Subcutaneous adipose tissue (tissue), 4 donors: ENCODE data around the gene WWOX. TPM values are rescaled to one million over a fixed set of nuclear protein-coding genes. Genes with fewer than 3 reads are reported as not detected.

Source experiments
- CTCF ChIP-seq: fragments of 450-650 bp; IDR thresholded peaks from one replicate; pipeline ENCODE4 v1.5.1; 2016; ENCODE audit warnings: low read depth, mild to moderate bottlenecking, control low read depth, antibody characterized with exemption, moderate library complexity
- total RNA-seq, 4 donors: library from RNA; depleted of rRNA; stranded (reverse); fragments of >200 nt; gene quantifications; one replicate each; pipeline ENCODE4 v1.1.0, GENCODE V29; 2016

WWOX gene
- total RNA-seq, 4 donors from 2014 or later, result 31.4 to 67.8 (median 46.0) TPM

DNA sequence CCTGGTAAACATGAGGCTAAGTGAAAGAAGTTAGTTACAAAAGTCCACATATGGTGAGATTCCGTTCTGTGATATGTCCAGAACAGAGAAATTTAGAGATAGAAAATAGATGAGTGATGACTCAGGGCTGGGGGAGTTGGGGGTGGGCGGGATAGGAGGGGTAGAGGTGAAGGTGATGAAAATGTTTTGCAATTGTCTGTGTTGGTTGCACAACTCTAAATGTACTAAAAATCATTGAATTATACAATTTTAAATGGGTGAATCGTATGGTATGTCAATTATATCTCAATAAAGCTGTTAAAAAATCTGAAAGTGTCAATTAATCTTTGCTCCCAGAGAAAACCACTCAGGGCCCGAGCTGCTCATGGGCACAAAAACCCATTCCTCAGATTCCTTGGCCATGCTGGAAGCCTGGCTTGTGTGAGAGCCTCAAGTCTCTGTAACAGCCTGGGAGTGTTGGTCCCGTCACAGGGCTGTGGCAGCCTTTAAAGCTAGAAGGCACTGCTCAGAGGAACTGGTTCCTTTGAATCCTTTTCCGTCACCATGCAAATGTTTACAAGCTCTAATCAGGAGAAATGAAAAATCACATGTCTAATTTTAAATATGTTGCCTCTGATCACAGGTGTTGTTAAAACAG lies 225.3 kb downstream of the WWOX start:
- TF ChIP-seq CTCF, result no peak

GRCh38 chr16:78325468-78326352 lies 226.3 kb downstream of the WWOX start:
- no peak for TF ChIP-seq CTCF

DNA sequence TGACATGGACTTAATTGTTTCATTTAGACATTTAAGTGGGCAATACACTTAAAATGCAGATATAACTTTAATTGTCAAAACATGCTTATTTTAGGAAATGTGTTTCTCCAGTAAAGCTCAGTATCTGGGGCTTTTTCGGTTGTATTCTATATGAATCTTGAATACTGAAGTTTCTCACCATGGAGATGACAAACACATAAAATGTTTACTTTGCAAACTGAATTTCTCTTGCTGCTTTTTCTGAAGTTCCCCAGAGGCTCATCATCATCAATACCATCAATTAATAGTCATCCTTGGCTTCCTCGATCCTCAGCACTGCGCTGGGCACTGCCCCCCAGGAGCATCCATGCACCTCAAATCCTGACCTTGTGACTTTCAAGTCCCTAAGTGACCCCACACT lies 227.3 kb downstream of the WWOX start:
- no peak for TF ChIP-seq CTCF

DNA sequence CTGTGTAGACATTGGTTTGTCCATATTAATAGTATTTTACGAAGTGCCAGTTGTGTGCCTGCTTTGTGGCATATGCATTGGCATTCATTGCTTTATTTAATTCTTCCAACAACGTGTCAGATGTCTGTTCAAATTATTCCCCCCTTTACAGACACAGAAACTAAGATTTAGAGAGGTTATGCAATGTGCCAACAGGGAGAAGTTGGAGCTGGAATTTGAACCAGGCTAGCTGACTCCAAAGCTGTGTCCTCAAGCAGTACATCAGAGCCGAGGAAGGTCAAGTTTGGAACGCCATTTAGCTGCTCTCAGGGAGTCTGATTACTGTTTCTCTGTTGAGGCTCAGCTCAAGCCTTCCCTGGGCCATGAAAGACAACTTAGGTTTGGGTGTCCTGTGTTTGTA lies 232.3 kb downstream of the WWOX start:
- TF ChIP-seq CTCF, result no peak

- TF ChIP-seq CTCF, result no peak
Observed at GRCh38 chr16:78333808-78334207, 234.4 kb downstream of the WWOX start.

- TF ChIP-seq CTCF, result no peak
Observed at GRCh38 chr16:78340590-78340989, 241.1 kb downstream of the WWOX start.

DNA sequence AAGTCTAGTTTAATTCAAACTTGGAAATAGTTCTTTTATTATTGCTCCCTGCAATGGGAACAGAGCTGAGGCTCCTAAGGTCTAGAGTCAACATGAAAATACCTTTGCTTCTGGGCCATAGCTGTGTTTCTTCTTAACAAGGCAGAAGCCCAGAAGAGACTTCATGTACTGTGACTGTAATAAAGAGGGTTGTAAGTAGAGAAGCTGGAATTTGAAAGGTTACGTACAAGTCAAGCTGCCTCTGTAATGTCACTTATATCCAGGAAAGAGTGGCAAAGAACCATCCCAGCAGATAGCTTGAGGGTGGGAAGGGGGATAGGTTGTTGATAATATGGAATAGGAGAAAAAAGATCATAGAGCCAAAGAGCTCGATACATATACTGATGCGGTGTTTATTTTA lies 248.6 kb downstream of the WWOX start:
- TF ChIP-seq CTCF, result no peak
